Endodermal cell (in vitro differentiated cells): ENCODE measurements around the gene CENPX. TPM values are rescaled to one million over a fixed set of nuclear protein-coding genes. Genes with fewer than 3 reads are reported as not detected.
A peak's percentile ranks its signal among the peaks of the same experiment; 100 is the strongest.

Experiments
- DNase-seq: peaks from one replicate; pipeline ENCODE4 v3.0.0-alpha.2; 2017
- H3K27ac ChIP-seq: 2 replicates; pipeline ENCODE4 v1.5.1; 2013; ENCODE audit warnings: mild to moderate bottlenecking, low read depth, low read length, moderate library complexity
- H3K27me3 ChIP-seq: 2 replicates; pipeline ENCODE4 v1.6.1; 2013; ENCODE audit warnings: mild to moderate bottlenecking, low read length, moderate library complexity; ENCODE audit not compliant: insufficient read depth, control insufficient read depth, poor library complexity, severe bottlenecking
- H3K36me3 ChIP-seq: 2 replicates; pipeline ENCODE4 v1.7.0; 2013; ENCODE audit warnings: mild to moderate bottlenecking, low read length, moderate library complexity; ENCODE audit not compliant: control insufficient read depth, insufficient read depth
- H3K4me1 ChIP-seq: one replicate; pipeline ENCODE4 v1.7.0; 2013; ENCODE audit warnings: low read length; ENCODE audit not compliant: control insufficient read depth, insufficient read depth
- H3K4me3 ChIP-seq: 2 replicates; pipeline ENCODE4 v1.5.1; 2013; ENCODE audit warnings: mild to moderate bottlenecking, low read length, moderate library complexity
- H3K9ac ChIP-seq: 2 replicates; pipeline ENCODE4 v1.6.1; 2013; ENCODE audit warnings: mild to moderate bottlenecking, low read length, moderate library complexity; ENCODE audit not compliant: poor library complexity, severe bottlenecking; ENCODE audit errors: extremely low read depth
- H3K9me3 ChIP-seq: 2 replicates; pipeline ENCODE4 v1.6.1; 2013; ENCODE audit warnings: mild to moderate bottlenecking, low read length, moderate library complexity; ENCODE audit not compliant: control insufficient read depth
- H3K27ac Mint-ChIP-seq: 2 replicates; pipeline ENCODE4 v1.8.0; 2020; ENCODE audit warnings: mixed read lengths
- H3K27me3 Mint-ChIP-seq: 2 replicates; pipeline ENCODE4 v1.8.0; 2021; ENCODE audit warnings: mild to moderate bottlenecking, mixed read lengths; ENCODE audit not compliant: insufficient read depth
- H3K36me3 Mint-ChIP-seq: 2 replicates; pipeline ENCODE4 v1.8.0; 2020; ENCODE audit warnings: low read depth, mixed read lengths
- H3K4me1 Mint-ChIP-seq: 2 replicates; pipeline ENCODE4 v1.8.0; 2020; ENCODE audit warnings: mixed read lengths
- H3K4me3 Mint-ChIP-seq: 2 replicates; pipeline ENCODE4 v1.8.0; 2020; ENCODE audit warnings: mild to moderate bottlenecking, moderate library complexity, mixed read lengths
- H3K9me3 Mint-ChIP-seq: 2 replicates; pipeline ENCODE4 v1.8.0; 2020; ENCODE audit warnings: mild to moderate bottlenecking, mixed read lengths
- WGBS, 2 experiments: methylation state at CpG; one replicate each; pipeline versions ENCODE4 v1.1.5 to v1.1.7; 2013; ENCODE audit warnings: missing lambda C conversion rate in 2 of 2, mixed read lengths in 1 of 2; ENCODE audit not compliant: insufficient coverage in 1 of 2, insufficient read length in 1 of 2; 5-methylcytosine and 5-hydroxymethylcytosine counted together
- total RNA-seq, 2 donors: library from RNA; stranded (reverse); fragmentation: NEBNext Ultra II Directional in 1 of 2; extraction: Animal tissue kit (Norgen Biotek cat#: 25700) in 1 of 2; gene quantifications; 2 replicates in 1 of 2; 3 replicates in 1 of 2; pipeline ENCODE4 v1.2.1, GENCODE V29; 2021
- TF ChIP-seq, protein P1 (sequence below): fragments of 200-600 bp; sonication (generic); conservative IDR thresholded peaks from 2 replicates; pipeline ENCODE4 v1.5.0; 2021; ENCODE audit warnings: antibody characterized with exemption, mild to moderate bottlenecking

CENPX gene
- total RNA-seq, 2 donors from 2014 or later: 80.0 to 85.0 TPM

DNA sequence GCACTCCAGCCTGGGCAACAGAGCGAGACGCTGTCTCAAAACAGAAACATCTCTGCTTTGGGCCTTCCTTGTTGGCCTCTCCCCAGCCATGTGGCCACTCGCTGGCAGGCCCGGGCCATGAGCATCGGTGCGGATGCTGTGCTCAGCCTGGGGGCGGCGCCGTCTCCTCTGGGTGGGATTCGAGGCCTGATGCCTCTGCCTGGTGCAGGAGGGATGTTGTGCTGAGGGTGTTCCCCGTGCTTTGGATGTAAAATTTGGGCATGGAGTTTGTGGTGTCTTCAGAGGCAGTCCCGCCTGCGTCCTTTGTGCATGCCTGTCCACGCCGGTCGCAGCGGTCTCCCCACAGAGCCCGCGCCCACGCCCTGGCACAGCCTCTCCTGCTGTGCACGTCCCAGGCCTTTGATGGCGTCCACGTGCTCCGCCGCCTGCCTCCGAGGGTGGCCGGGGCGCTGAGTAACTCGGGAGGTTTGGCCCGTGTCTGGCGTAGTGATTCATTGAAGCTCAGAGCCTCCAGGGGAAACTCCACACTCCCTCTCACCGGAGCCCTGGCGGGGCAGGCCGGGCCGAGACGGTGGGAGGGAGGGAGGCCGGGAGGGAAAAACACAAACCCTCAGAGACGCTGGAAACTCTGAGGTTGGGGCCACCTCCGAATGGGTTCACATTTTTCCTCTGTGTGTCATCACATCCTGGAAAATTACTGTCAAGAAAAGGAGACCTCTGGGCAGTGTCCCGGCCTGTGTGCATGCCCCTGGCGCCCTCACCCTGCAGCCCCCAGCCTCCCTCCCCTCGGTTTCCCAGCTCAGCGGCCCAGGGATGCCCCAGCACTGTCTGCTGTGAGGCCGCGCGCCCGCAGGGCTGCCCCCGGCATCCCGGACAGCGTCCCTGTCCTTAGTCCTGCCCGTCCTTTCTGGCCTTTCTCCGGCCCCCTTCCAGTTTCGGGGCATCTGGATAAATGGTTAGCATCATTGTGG lies 19.0 kb downstream of the CENPX start:
- H3K27ac Mint-ChIP-seq: no peak overlapping the region
- Histone ChIP-seq H3K27ac (peak overlapping the region; percentile 66), H3K4me1 (no peaks in the 10 kb centered on the region), H3K9me3 (no peaks in the 10 kb centered on the region), H3K4me3 (no peak overlapping the region), H3K9ac (no peak overlapping the region), H3K27me3 (no peaks in the 10 kb centered on the region), H3K36me3 (no peaks in the 10 kb centered on the region)
- no peaks in the 10 kb centered on the region for H3K36me3 Mint-ChIP-seq
- no peaks in the 10 kb centered on the region for H3K4me1 Mint-ChIP-seq
- no peaks in the 10 kb centered on the region for H3K9me3 Mint-ChIP-seq
- H3K4me3 Mint-ChIP-seq: no peak overlapping the region
- peak; percentile 80 for DNase-seq
- WGBS, 2 experiments: 83 to 89% methylated on average over 28 to 53 of the region's 53 CpGs
- TF ChIP-seq, protein P1, sequence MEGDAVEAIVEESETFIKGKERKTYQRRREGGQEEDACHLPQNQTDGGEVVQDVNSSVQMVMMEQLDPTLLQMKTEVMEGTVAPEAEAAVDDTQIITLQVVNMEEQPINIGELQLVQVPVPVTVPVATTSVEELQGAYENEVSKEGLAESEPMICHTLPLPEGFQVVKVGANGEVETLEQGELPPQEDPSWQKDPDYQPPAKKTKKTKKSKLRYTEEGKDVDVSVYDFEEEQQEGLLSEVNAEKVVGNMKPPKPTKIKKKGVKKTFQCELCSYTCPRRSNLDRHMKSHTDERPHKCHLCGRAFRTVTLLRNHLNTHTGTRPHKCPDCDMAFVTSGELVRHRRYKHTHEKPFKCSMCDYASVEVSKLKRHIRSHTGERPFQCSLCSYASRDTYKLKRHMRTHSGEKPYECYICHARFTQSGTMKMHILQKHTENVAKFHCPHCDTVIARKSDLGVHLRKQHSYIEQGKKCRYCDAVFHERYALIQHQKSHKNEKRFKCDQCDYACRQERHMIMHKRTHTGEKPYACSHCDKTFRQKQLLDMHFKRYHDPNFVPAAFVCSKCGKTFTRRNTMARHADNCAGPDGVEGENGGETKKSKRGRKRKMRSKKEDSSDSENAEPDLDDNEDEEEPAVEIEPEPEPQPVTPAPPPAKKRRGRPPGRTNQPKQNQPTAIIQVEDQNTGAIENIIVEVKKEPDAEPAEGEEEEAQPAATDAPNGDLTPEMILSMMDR: no peak
- H3K27me3 Mint-ChIP-seq: no peaks in the 10 kb centered on the region

DNA sequence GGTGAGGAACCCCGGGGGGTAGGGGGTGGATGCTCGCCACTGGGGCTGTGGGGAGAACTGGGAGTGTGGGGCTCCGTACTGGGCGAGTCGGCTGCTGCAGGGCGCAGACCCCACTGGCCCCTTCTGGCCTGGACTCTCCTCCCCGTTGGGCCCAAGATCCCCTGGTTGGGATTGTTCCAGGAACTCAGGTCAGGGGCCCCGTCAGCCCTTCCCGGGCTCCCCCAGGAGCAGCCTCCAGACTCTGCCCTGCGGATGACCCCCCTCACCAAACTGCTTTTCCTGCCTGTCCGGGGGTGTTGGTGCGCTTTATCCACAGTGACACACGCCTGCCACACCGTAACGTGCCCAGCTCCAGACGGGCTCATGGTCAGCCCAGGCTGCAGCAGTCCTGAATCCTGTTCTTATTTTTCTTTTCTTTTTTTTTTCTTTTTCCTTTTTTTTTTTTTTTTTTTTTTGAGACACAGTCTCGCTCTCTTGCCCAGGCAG lies 21.1 kb downstream of the CENPX start:
- 81 to 93% methylated on average over 7 to 17 of the region's 17 CpGs for WGBS, 2 experiments
- H3K27ac Mint-ChIP-seq: no peak overlapping the region

DNA sequence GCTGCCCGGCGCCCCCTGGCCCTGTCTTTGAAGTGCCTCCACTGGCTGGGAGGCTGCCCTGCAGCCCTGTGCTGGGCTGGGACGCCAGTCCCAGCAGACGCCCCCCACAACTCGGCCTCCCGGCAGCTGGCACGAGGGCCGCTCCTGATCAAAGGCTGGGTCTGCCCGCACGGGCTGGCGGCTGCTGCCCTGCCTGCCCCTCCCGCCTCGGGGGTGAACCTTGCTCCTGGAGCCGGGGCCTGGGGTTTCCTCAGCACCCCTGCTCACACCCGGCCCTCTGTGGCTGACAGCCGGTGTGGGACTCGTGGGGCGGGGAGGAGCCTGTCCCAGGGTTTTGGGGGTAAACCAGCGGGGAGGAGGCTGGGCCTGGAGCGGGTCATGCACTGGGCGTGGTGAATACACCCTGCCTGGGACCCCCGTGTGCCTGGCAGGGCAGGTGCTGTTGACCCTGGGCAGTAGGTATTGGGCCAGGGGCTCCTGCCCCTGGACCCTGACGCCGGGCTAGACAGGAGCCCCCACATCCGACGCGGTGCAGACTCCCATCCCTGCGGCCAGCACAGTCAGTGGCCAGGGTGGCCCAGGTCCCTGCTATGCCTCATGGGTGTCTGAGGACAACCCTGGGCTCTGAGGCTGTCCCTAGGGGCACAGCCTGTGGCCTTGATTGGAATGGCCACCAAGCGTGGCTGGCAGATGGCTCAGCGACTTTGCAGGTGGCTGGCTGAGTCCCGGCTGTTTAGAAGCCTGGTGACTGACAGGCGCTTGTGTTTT lies 21.7 kb downstream of the CENPX start:
- H3K9me3 Mint-ChIP-seq: no peaks in the 10 kb centered on the region
- TF ChIP-seq, protein P1: no peak
- DNase-seq: no peak
- H3K4me1 ChIP-seq: no peaks in the 10 kb centered on the region
- no peak overlapping the region for H3K4me3 ChIP-seq
- no peaks in the 10 kb centered on the region for H3K27me3 ChIP-seq
- WGBS, 2 experiments: 94% methylated on average over 19 to 32 of the region's 32 CpGs
- H3K4me1 Mint-ChIP-seq: no peaks in the 10 kb centered on the region
- no peaks in the 10 kb centered on the region for H3K9me3 ChIP-seq
- no peak overlapping the region for H3K27ac Mint-ChIP-seq
- no peak overlapping the region for H3K9ac ChIP-seq
- no peaks in the 10 kb centered on the region for H3K27me3 Mint-ChIP-seq
- H3K36me3 Mint-ChIP-seq: peaks cover 12% of the 10 kb centered on the region
- H3K4me3 Mint-ChIP-seq: no peak overlapping the region
- H3K27ac ChIP-seq: no peak overlapping the region
- no peaks in the 10 kb centered on the region for H3K36me3 ChIP-seq

More for the DNA sequence above, 21.1 kb downstream of the CENPX start:
- Histone ChIP-seq H3K4me1 (no peaks in the 10 kb centered on the region), H3K36me3 (no peaks in the 10 kb centered on the region), H3K9ac (no peak overlapping the region), H3K27ac (no peak overlapping the region), H3K9me3 (no peaks in the 10 kb centered on the region), H3K27me3 (no peaks in the 10 kb centered on the region), H3K4me3 (no peak overlapping the region)
- no peaks in the 10 kb centered on the region for H3K9me3 Mint-ChIP-seq
- H3K4me3 Mint-ChIP-seq: no peak overlapping the region
- DNase-seq: no peak
- TF ChIP-seq, protein P1: no peak
- H3K4me1 Mint-ChIP-seq: no peaks in the 10 kb centered on the region
- no peaks in the 10 kb centered on the region for H3K27me3 Mint-ChIP-seq
- peaks cover 10% of the 10 kb centered on the region for H3K36me3 Mint-ChIP-seq
